CD4-positive, alpha-beta T cell (primary cell): ENCODE results near the gene CDT1. TPM values are rescaled to one million over a fixed set of nuclear protein-coding genes. Genes with fewer than 3 reads are reported as not detected.

Experiments
- ATAC-seq: fragments of 200-7000 bp; cut with Tn5 transposase; one replicate; pipeline ENCODE4 v1.10.0; 2022; ENCODE audit warnings: mild to moderate bottlenecking; ENCODE audit not compliant: poor library complexity
- CTCF ChIA-PET: fragments of 350-600 bp; sonication (Branson Sonifier 250); formaldehyde crosslinking; loops from one replicate; lab custom pipeline; 2021; ENCODE audit warnings: antibody characterized with exemption, inconsistent platforms; lab: Charles Lee
- POLR2A ChIA-PET: fragments of 350-600 bp; sonication (Branson Sonifier 250); formaldehyde crosslinking; loops from one replicate; lab custom pipeline; 2021; ENCODE audit warnings: antibody characterized with exemption, inconsistent platforms; lab: Charles Lee
- DNase-seq, 14 experiments: peaks; one replicate each; pipeline ENCODE4 v3.0.0-alpha.2; 2013 to 2020; ENCODE audit warnings: mixed read lengths in 2 of 14
- H3K27ac ChIP-seq, 2 donors: one replicate each; pipeline versions ENCODE4 v1.5.1 to v1.7.0; 2013; ENCODE audit warnings: low read length in 2 of 2, low read depth in 1 of 2, mild to moderate bottlenecking in 1 of 2
- H3K27me3 ChIP-seq, 2 experiments: 1 replicate in 1 of 2; 2 replicates in 1 of 2; pipeline versions ENCODE4 v1.6.1 to v1.7.0; 2013; ENCODE audit warnings: low read length in 2 of 2, control low read depth in 1 of 2, mild to moderate bottlenecking in 1 of 2, moderate library complexity in 1 of 2; ENCODE audit not compliant: insufficient read depth in 2 of 2, control insufficient read depth in 1 of 2
- H3K36me3 ChIP-seq: one replicate; pipeline ENCODE4 v1.6.1; 2013; ENCODE audit warnings: low read length, control low read depth; ENCODE audit not compliant: insufficient read depth
- H3K4me1 ChIP-seq: one replicate; pipeline ENCODE4 v1.6.1; 2013; ENCODE audit warnings: low read length, control low read depth; ENCODE audit not compliant: insufficient read depth
- H3K4me3 ChIP-seq: one replicate; pipeline ENCODE4 v1.5.1; 2013; ENCODE audit warnings: mild to moderate bottlenecking, low read length, moderate library complexity
- H3K9me3 ChIP-seq, 2 experiments: 1 replicate in 1 of 2; 2 replicates in 1 of 2; pipeline versions ENCODE4 v1.6.1 to v1.7.0; 2013; ENCODE audit warnings: low read length in 2 of 2, mild to moderate bottlenecking in 2 of 2, control low read depth in 1 of 2, moderate library complexity in 1 of 2; ENCODE audit not compliant: control insufficient read depth in 1 of 2, insufficient read depth in 1 of 2
- H3K27ac Mint-ChIP-seq: one replicate; pipeline ENCODE4 v1.8.0; 2020; ENCODE audit warnings: mixed read lengths
- H3K27me3 Mint-ChIP-seq: one replicate; pipeline ENCODE4 v1.8.0; 2021; ENCODE audit warnings: mixed read lengths
- H3K36me3 Mint-ChIP-seq: one replicate; pipeline ENCODE4 v1.8.0; 2021; ENCODE audit warnings: low read depth, mixed read lengths
- H3K4me1 Mint-ChIP-seq: one replicate; pipeline ENCODE4 v1.8.0; 2021; ENCODE audit warnings: low read depth, mixed read lengths
- H3K4me3 Mint-ChIP-seq: one replicate; pipeline ENCODE4 v1.8.0; 2020; ENCODE audit warnings: mild to moderate bottlenecking, mixed read lengths
- H3K9me3 Mint-ChIP-seq: one replicate; pipeline ENCODE4 v1.8.0; 2020; ENCODE audit warnings: mixed read lengths
- CTCF ChIP-seq: fragments of 200-600 bp; IDR thresholded peaks from one replicate; pipeline ENCODE4 v1.8.0; 2022; ENCODE audit warnings: antibody characterized with exemption, mild to moderate bottlenecking
- intact Hi-C, 2 experiments: fragments of 100-400 bp; cut with DNase I in 1 of 2; cut with micrococcal nuclease in 1 of 2; formaldehyde crosslinking; loops; one replicate each; pipeline versions ENCODE4 v1.15.1 to v1.9.0; 2023 to 2025; cut with DNase I, micrococcal nuclease
- total RNA-seq, 174 experiments: library from RNA in 2 of 174; stranded (reverse) in 2 of 174; gene quantifications; one replicate each; pipeline ENCODE4 v1.2.3 and lab custom pipeline; 2021 to 2026

Gene CDT1
- total RNA-seq, 2 experiments from 2014 or later = 0.47 to 1.0 TPM

GRCh38 chr16:88827727-88828126 is 24.1 kb downstream of the CDT1 start:
- Mint-ChIP-seq H3K27ac (no peak overlapping the region), H3K4me3 (no peak overlapping the region), H3K27me3 (no peaks in the 10 kb centered on the region), H3K9me3 (no peaks in the 10 kb centered on the region), H3K36me3 (peaks cover 5% of the 10 kb centered on the region), H3K4me1 (no peaks in the 10 kb centered on the region)
- DNase-seq (no peak), ATAC-seq (no peak)
- intact Hi-C loops = no loop called here
- H3K27me3 ChIP-seq = no peaks in the 10 kb centered on the region
- H3K27ac ChIP-seq = no peak overlapping the region
- TF ChIP-seq CTCF = no peak
- ChIA-PET CTCF (no interaction called here), POLR2A (no interaction called here)
- H3K4me3 ChIP-seq = no peak overlapping the region
- H3K36me3 ChIP-seq = peaks cover 12% of the 10 kb centered on the region
- no peaks in the 10 kb centered on the region for H3K4me1 ChIP-seq
- no peaks in the 10 kb centered on the region for H3K9me3 ChIP-seq

- no peaks in the 10 kb centered on the region for H3K4me1 Mint-ChIP-seq
- no peak overlapping the region for H3K4me3 ChIP-seq
- intact Hi-C loops = no loop called here
Observed at GRCh38 chr16:88828711-88829110, 25.1 kb downstream of the CDT1 start.

GRCh38 chr16:88830258-88830657 is 26.7 kb downstream of the CDT1 start:
- Histone ChIP-seq H3K9me3 (no peaks in the 10 kb centered on the region), H3K27me3 (no peaks in the 10 kb centered on the region), H3K4me1 (no peaks in the 10 kb centered on the region), H3K36me3 (peaks cover 7% of the 10 kb centered on the region), H3K4me3 (no peak overlapping the region), H3K27ac (no peak overlapping the region)
- POLR2A ChIA-PET = interaction anchor here (0.6 kb wide), 1 partner anchor 25 kb away, joined by 4 read pairs; no protein-coding TSS in a partner anchor
- Mint-ChIP-seq H3K4me1 (no peaks in the 10 kb centered on the region), H3K36me3 (no peaks in the 10 kb centered on the region), H3K9me3 (no peaks in the 10 kb centered on the region), H3K27me3 (no peaks in the 10 kb centered on the region), H3K4me3 (no peak overlapping the region), H3K27ac (no peak overlapping the region)
- ATAC-seq (no peak), DNase-seq (no peak)
- CTCF ChIA-PET = no interaction called here
- no peak for TF ChIP-seq CTCF
- intact Hi-C loops = no loop called here

More at GRCh38 chr16:88828711-88829110, 25.1 kb downstream of the CDT1 start:
- Mint-ChIP-seq H3K4me3 (no peak overlapping the region), H3K9me3 (no peaks in the 10 kb centered on the region), H3K27ac (no peak overlapping the region), H3K36me3 (no peaks in the 10 kb centered on the region), H3K27me3 (no peaks in the 10 kb centered on the region)
- ChIA-PET POLR2A (no interaction called here), CTCF (no interaction called here)
- Histone ChIP-seq H3K9me3 (no peaks in the 10 kb centered on the region), H3K36me3 (peaks cover 12% of the 10 kb centered on the region), H3K4me1 (no peaks in the 10 kb centered on the region), H3K27me3 (no peaks in the 10 kb centered on the region), H3K27ac (no peak overlapping the region)
- no peak for DNase-seq
- no peak for TF ChIP-seq CTCF
- no peak for ATAC-seq
